GM19468 (cell line): Measurements from ENCODE around the gene FHIT.
"Not testable (repeated sequence)": the region's sequence is repeated elsewhere in the genome, so short reads cannot be mapped to it uniquely, and the experiment has no call there.

Experiments
- ATAC-seq: cut with Tn5 transposase; IDR thresholded peaks from one replicate; pipeline ENCODE4 v1.9.1; 2021; ENCODE audit warnings: mild to moderate bottlenecking, moderate library complexity, moderate number of reproducible peaks; ENCODE audit not compliant: unreplicated experiment; ENCODE audit errors: extremely low read depth

Gene FHIT

DNA sequence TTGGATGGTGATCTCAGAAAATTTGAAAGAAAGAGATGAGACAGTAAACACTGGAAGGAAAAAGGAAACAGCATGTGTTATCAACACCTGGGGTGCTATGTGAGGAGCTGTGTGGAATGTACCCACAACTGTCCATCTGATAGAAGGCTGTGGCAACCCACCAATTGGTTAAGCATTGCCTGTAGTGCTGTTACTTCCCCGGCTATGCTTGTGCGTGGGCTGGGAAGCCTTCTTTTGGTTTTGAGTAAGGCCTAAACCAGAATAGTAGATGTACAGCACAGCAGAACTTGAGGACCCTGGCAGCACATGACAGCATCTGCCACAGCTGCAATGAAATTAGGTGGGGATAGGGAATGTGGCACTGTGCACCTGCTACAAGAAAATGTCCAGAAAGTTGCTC is 184.5 kb downstream of the FHIT start:
- no peak for ATAC-seq

DNA sequence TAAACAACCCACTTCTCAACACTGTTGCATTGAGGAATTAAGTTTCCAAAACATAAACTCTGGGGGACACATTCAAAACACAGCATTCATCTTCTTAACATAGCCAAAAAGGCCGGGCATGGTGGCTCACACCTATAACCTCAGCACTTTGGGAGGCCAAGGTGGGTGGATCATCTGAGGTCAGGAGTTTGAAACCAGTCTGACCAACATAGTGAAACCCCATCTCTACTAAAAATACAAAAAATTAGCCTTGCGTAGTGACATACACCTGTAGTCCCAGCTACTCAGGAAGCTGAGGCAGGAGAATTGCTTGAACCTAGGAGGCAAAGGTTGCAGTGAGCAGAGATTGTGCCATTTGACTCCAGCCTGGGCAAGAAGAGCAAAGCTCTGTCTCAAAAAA is 185.0 kb downstream of the FHIT start:
- ATAC-seq, result not testable (repeated sequence)

DNA sequence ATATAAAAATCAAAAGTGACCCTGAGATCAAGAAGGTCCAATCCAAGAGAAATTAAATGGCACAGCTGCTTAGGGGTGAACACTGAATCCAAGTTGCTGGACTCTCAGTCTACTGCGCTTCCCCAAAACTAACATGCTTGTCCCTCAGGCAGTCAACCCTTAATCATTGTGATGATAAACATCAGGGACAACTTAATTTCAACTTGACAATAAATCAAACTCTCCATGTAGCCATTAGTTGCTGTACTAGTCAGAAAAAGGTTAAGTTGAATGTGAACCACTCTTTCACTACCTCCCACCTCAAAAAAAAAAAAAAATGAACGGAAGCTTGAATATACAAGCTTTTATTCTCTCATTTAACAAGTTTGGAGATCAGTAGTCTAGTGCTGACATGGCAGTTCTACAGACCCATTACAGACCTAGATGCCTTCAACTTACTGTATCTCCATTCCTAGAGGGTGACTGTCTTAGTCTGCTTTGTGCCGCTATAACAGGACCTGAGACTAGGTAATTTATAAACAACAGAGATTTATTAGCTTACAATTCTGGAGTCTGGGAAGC is 185.7 kb downstream of the FHIT start:
- ATAC-seq, result no peak

DNA sequence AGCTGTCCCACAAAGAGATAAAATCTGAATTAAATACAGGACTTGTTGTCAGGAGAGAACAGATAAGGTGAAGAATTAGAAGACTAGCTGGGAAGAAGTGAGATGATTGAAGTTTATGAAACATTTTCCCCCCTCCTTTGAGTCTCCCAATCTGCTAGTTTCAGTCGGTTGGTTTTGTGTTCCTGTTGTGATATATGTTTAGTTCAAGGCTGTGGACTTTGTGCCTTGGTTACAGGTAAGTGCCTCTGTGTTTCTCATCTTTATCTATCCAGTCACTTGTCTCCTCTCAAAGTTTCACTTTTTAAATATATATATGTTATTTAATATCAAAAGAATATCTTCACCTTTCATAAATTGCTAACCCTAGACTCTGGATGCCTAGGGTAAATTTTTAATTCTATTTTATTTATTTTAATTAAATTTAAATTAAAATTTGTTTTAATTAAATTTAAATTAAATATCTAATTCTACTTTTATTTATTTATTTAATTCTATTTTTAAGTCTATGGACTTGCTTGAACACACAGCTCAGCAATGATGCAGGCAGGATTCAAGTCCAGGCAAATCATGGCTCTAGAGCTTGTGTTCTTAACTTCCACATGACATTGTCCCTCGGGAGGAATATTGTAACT is 190.0 kb downstream of the FHIT start:
- ATAC-seq, result no peak

DNA sequence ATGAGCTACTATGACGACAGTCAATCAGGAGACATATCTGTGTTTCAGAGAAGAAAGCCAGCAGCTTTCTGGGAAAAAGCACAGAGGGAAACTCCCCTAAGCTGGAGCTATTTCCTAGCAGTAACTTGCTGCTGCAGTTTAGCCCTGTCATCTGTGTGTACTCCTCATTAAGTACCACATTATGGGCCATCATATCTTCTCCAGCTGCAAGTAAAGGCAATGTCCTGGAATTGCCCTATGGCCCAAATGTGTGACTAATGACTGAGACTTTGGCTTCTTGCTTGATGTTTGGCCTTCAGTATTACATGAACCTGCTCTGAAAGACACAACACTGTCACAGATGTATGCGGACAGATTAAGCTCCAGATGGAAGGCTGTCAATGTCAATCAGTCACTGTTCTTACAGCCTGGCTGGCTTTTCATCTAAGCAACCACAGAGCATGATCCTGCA is 190.8 kb downstream of the FHIT start:
- ATAC-seq, result no peak

DNA sequence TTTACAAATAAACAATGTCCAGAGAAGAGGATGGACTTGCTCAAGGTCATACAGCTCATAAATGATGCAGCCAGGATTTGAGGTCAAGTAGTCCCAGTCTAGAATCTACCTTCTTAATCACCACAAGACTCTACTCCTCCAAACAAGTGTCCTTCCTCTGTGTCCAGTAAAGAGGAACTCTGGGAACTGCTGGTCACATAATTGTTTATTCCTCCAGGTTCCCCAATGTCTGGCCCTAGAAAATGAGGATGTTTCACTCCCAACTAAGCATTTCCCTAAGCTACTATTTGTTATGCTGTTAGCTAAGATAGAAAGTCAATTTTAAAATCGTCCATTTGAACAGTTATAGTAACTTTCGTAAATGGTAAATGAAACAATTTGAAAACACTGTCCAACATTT is 192.4 kb downstream of the FHIT start:
- ATAC-seq, result no peak

DNA sequence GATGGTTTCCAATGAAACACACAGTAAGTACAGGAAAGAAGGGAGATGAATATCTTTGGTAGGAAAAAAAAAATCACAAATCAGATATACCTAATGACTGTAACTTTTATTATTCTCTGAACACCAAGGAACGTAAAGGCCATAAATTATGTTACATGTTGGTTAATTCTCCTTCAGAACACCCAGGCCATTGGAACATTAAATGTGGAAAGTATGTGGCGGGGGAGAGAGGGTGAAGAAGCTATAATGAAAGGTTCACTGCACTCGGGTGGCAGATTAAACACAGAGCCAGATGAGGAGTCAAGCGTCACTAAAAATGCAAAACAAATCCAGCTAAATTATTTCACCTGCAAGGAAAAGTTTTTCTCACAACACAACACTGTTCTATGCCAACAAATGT is 193.8 kb downstream of the FHIT start:
- no peak for ATAC-seq

DNA sequence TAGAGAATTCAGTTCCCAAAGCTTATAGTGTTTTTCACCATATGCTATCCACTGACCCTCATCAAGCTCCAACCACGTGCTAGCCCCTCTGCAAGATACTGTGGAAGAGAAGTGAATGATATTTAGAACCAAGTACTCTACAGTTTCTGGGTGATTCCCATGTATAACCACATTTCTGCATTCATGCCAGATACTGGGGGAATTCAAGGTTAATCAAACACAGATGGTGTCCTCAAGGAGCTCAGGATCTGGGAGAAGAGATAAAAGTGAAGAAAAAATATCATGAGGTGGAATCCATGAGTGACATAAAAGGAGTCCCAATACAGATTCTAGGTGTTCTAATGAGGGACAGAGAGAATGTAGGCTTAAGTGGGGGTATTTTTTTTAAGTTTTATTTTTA is 195.8 kb downstream of the FHIT start:
- no peak for ATAC-seq

DNA sequence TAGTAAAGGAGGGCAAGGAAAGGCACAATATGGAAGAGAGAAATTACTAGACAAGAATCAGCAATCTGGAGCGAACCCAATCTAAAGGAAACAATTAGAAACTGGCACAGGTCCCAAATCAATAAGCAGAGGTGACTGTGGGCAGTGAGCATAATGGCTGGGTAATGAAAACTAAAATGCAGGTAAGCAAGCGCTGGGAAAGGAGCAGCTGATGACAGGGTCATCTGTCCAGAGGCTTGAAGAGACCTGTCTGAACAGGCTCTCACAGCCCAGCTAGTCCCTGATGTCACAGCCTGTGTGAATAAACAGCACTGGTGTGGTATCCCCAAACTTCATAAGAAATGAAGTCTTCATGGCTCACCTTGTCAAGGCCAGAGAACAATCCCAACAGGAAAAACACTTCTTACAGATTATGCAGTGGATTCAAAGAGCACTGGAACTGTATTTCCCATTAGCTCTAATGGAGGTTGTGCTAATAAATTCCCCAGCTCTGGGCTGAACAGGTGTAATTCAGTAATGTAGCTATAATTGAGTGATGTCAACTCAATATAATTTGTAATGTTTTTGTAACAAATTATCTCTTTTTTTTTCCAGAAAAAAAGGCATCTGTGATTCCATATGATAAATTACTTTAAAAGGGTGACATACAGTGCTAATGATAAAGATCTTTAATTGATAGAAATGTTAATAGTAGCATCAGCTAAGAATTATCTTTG is 197.3 kb downstream of the FHIT start:
- ATAC-seq, result no peak

DNA sequence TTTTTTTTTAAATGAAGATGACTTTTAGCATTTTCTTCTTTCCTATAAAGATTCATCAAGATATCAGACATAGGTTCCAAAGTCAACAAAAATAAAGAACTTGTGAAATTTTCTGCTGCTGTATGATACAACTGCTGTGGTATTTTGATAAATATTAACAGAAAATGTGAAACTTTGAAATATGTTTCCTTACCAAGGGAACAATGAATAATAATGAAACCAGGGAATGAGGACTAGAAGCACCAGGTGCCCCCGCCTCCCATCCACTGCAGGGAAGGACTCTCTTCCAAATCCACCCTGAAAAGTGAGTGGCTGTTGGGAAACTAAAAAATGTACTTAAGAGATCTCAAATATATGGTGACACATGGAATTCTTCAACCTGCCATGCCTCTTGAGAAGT is 198.4 kb downstream of the FHIT start:
- no peak for ATAC-seq

DNA sequence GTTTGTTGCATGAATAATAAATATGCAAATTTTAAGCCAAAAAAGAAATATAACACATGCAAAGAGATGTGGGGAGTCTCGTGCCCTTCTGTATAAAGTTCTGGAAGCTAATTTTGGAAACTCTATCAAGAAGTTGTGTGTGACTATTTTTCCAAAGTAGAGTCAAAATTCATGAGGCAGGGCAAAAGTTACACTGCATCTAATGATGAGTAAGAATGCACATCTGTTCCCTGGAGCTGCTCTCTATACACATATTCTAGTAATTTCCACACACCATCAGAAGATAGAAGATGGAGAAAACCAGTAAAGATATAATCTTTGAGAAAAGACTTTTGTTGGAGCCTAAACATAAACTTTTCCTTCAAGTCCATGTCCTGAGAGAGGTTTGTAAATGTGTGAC is 199.6 kb downstream of the FHIT start:
- ATAC-seq, result no peak

DNA sequence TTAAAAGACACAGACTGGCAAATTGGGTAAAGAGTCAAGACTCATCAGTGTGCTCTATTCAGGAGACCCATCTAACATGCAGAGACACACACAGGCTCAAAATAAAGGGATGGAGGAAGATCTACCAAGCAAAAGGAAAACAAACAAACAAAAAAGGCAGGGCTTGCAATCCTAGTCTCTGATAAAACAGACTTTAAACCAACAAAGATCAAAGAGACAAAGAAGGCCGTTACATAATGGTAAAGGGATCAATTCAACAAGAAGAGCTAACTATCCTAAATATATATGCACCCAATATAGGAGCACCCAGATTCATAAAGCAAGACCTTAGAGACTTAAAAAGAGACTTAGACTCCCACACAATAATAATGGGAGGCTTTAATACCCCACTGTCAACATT is 206.1 kb downstream of the FHIT start:
- not testable (repeated sequence) for ATAC-seq

DNA sequence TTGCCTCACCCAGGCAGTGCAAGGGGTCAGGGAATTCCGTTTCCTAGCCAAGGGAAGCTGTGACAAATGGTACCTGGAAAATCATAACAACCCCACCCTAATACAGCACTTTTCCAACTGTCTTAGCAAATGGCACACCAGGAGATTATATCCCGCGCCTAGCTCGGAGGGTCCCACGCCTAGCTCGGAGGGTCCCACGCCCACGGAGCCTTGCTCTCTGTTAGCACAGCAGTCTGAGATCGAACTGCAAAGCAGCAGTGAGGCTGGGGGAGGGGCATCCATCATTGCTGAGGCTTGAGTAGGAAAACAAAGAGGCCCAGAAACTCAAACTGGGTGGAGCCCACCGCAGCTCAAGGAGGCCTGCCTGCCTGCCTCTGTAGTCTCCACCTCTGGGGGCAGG is 208.1 kb downstream of the FHIT start:
- ATAC-seq, result no peak

DNA sequence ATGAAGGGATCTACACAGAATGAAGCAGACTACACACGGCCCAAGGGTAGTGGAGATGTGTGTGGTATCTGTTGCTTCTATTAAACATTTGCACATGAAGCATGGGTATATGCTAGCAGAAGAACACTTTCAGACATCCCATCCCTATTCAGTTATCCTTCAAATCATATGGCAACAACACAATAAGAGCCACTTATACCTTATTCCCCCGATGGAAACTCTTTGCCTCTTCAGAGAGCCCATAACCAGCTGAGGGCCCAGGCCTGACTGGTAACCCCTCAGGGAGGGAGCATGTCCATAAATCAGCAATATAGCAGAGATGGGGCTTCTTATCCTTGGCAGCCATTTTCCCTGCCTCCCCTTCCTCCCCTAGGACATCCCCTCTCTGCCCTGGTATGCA is 210.6 kb downstream of the FHIT start:
- no peak for ATAC-seq

DNA sequence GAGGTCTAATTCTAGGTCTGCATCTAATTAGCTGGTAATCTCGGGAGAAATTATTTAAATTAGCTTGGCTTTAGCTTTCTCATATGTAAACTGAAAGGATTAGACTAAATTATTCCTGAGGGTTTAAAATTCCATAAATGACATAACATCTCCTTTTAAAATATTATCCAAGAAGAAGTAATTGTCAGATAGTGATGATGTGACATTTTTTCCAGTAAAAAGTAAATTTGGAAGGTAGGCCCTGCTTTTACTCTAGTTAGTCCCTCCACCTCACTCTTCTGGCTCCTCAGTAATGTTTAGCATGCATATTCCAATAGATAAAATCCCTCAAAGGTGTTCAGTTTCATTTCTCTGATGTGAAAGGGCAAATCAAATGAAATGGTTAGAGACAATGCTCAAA is 215.7 kb downstream of the FHIT start:
- ATAC-seq, result no peak

DNA sequence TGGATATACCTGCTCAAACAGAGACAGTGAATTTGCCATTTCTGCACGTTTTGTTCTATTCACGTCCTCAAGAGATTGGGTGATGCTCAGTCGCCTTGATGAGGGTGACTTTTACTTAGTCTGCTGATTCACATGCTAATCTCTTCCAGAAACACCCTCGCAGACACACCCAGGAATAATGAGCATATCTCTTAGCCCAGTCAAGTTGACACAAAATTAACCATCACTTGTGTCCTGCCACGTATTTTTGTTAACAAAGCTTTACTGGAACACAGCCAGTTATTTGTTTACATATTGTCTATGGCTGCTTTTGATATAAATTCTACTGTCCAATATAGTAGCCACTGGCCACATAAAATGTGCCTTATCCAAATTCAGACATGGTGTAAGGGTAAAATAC is 218.3 kb downstream of the FHIT start:
- no peak for ATAC-seq

DNA sequence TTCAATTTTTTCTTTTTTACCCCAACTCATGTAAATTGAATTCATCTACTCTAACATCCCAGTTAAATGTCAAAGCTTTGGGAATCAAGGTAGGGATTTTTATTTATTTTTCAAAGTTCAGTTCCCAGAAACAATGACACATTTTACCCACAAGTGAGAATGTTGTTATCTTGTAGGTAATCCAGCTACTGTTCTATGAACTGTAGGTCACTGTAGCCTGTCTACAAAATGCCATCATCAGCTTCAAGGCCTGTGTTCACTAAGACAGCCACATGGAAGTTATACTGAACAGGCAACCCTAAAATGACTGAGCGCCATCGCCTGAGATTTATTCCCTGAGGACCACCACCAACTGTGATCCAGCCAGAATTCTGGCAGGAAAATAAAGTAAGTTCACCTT is 219.7 kb downstream of the FHIT start:
- no peak for ATAC-seq

DNA sequence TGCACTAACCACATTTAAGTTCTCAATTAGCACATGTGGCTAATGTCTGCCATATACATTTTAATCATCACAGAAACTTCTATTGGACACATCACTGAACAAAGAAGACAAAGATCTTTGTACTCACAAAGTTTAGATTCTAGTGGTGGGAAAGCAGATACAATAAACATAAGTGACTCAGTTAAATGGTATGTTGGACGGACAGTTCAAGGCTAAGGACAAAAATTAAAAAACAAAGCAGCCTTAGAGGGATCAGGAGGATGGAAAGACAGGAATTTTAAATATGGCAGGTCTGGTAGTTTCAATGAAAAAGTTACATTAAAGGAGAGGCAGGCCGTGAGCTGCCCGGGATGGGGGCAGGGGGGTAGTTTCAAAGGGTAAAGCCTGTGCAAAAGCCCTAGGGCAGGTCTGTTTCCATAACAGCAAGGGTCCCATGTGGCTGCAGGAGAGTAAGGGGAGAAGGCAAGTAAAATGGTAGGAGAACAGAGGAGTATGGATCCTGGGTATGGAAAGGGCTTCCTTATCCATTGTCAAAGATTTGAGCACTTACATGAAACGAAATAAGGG is 220.7 kb downstream of the FHIT start:
- no peak for ATAC-seq

DNA sequence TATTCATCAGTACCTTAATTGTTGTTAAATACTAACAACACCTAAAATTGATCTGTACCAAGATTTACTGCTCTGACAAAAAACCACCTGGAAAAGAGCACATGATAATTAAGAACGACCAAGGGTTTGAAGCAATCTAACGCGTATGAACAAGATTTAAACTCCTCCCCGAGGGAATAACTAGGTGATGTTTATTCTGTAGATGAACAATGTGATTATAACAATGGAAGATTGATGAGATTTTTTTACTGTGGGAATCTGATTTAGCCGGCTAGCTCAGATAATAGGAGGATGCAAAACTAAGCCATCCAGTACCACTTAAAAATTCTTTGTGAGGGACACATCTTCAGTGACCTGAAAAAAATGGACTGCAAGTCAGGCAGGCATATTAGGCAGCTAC is 222.1 kb downstream of the FHIT start:
- no peak for ATAC-seq

DNA sequence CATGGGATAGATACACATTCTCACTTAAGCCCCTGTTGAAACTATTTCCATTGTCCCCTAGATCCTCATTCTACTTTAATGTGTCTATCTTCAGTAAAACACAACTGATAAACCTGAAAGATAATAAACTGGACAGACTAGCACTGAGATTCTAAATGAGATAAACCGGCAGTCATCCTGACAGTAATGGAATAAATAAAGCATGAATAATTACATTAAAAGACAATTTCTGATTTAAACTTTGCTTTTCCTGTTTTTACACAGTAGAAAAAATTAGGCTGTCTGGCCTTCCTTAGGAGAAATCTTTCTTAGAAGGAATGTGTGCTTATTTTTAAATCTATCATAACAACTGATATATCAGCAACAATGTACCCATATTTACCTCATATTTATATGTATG is 232.4 kb downstream of the FHIT start:
- no peak for ATAC-seq

DNA sequence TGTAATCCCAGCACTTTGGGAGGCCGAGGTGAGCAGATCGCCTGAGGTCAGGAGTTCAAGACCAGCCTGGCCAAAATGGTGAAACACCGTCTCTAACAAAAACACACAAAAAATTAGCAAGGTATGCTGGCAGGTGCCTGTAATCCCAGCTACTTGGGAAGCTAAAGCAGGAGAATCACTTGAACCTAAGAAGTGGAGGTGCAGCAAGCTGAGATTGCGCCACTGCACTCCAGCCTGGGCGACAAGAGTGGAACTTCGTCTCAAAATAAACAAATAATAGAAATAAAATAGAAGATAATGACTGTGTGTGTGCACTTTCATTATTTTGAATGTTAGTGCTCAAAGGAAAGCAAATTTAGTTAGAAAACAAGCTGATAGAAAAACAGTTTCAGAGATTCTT is 234.2 kb downstream of the FHIT start:
- not testable (repeated sequence) for ATAC-seq

DNA sequence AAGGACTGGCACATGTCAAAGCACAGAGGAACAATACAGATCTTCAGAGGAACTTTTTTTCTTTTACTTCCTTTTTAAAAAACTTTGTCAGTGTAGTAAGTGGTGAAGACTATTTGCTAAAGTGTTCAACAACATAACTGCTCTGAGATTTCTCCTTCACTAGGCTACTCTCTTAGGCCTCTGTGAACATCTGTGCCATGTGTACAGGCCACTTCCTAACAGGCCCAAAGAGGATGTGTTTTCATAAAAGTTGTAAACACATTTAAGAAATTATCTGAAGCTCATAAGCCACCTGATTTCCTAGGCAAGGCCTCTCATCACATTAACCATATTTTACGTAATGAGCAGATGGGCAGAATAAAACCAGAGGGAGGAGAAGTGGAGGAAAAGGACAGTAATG is 235.4 kb downstream of the FHIT start:
- ATAC-seq, result no peak
